Smooth muscle cell (in vitro differentiated cells): ENCODE data around the gene POLN. TPM values are rescaled to one million over a fixed set of nuclear protein-coding genes. Genes with fewer than 3 reads are reported as not detected.

Source experiments
- DNase-seq: peaks from one replicate; lab custom pipeline; 2025; ENCODE audit not compliant: unreplicated experiment; lab: John Stamatoyannopoulos, UW
- H2AFZ ChIP-seq: fragments of 200-600 bp; sonication (generic); 2 replicates; pipeline ENCODE4 v1.6.0; 2016; ENCODE audit warnings: antibody characterized with exemption, low read depth, mild to moderate bottlenecking
- H3F3A ChIP-seq: fragments of 200-600 bp; sonication (generic); 2 replicates; pipeline ENCODE4 v1.6.0; 2017; ENCODE audit warnings: antibody characterized with exemption, low read depth
- H3K27ac ChIP-seq: fragments of 200-600 bp; sonication (generic); 2 replicates; pipeline ENCODE4 v1.5.1; 2016; ENCODE audit warnings: low read depth, mild to moderate bottlenecking
- H3K27me3 ChIP-seq: fragments of 200-600 bp; sonication (generic); 2 replicates; pipeline ENCODE4 v1.6.1; 2016; ENCODE audit warnings: low read depth, mild to moderate bottlenecking
- H3K36me3 ChIP-seq: fragments of 200-600 bp; sonication (generic); 2 replicates; pipeline ENCODE4 v1.5.1; 2016; ENCODE audit warnings: low read depth
- H3K4me1 ChIP-seq: fragments of 200-600 bp; sonication (generic); 2 replicates; pipeline ENCODE4 v1.5.1; 2016; ENCODE audit warnings: low read depth
- H3K4me2 ChIP-seq: fragments of 200-600 bp; sonication (generic); 2 replicates; pipeline ENCODE4 v1.6.0; 2016; ENCODE audit warnings: mild to moderate bottlenecking
- H3K4me3 ChIP-seq: fragments of 200-600 bp; sonication (generic); 2 replicates; pipeline ENCODE4 v1.5.1; 2016; ENCODE audit warnings: mild to moderate bottlenecking
- H3K79me2 ChIP-seq: fragments of 200-600 bp; sonication (generic); 2 replicates; pipeline ENCODE4 v1.6.0; 2016; ENCODE audit warnings: low read depth, mild to moderate bottlenecking
- H3K9ac ChIP-seq: fragments of 200-600 bp; sonication (generic); 2 replicates; pipeline ENCODE4 v1.6.0; 2016; ENCODE audit warnings: low read depth
- H3K9me3 ChIP-seq: fragments of 200-600 bp; sonication (generic); replicated peaks from 2 replicates; pipeline ENCODE4 v1.5.1; 2016; ENCODE audit warnings: low read depth
- H4K20me1 ChIP-seq: fragments of 200-600 bp; sonication (generic); 2 replicates; pipeline ENCODE4 v1.6.0; 2016; ENCODE audit warnings: low read depth
- CTCF ChIP-seq: fragments of 200-600 bp; sonication (generic); IDR thresholded peaks from 2 replicates; pipeline ENCODE4 v1.5.1; 2017; ENCODE audit warnings: borderline replicate concordance, mild to moderate bottlenecking, antibody characterized with exemption; ENCODE audit not compliant: insufficient read depth, poor library complexity, severe bottlenecking
- WGBS: methylation state at CpG from one replicate; pipeline ENCODE4 v1.1.7; 2016; ENCODE audit warnings: low lambda C conversion rate; 5-methylcytosine and 5-hydroxymethylcytosine counted together
- polyA plus RNA-seq: library from polyadenylated mRNA; unstranded; fragments of >200 nt; fragmentation: Nextera tagmentation; extraction: Ambion mirVana; gene quantifications from 2 replicates; pipeline ENCODE4 v1.2.1, GENCODE V29; 2016
- total RNA-seq: library from RNA; depleted of rRNA; stranded (reverse); fragments of >200 nt; gene quantifications from 2 replicates; pipeline ENCODE4 v1.2.3, GENCODE V29; 2014

Gene POLN
- total and polyA plus RNA-seq, 2 experiments from 2014 or later: 0.35 to 3.0 TPM

DNA sequence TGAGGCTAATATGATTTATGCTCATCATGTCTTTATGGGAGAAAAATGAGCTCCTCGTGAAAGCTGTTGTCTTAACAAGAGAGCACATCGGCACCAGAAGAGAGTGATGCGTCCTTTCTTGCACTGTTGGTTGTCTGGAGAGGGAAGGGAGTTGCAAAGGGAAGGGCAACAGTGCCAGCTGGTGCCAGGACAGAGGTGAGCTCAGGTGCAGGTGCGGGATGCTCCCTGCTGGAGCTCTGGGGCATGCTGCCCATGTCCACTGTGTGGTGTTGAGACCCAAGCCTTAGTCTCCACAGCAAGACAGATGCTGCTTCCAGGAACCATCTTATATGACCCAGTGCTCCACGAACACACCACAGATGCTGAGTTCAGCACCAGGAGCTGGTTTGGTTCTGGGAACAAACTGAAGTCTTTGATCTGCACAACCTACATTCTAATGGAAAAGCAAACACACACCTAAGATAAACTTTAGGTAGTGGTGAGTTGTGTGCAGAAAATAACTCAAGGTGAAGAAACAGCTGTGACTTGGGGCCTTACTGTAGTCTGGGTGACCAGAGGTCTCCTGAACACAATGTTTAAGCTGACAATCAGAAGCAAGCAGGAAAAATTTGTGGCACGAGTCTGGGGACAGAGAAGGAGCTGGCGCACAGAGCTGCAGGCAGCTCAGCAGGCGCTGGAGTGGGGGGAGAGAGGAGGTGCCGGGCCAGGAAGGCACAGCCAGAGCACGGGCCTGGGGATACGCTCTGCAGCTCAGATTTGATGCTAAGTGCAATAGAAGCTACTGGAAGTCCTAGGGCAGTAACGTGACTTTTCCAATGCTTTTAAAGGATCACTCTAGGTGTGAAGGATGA lies 73.2 kb downstream of the POLN start:
- no peak for DNase-seq
- Histone ChIP-seq H4K20me1 (no peaks in the 10 kb centered on the region), H3K36me3 (no peaks in the 10 kb centered on the region), H3K79me2 (no peaks in the 10 kb centered on the region), H3K4me3 (no peak overlapping the region), H3K9me3 (no peaks in the 10 kb centered on the region), H2AFZ (no peak overlapping the region), H3K9ac (no peak overlapping the region), H3K27ac (no peak overlapping the region), H3K27me3 (no peaks in the 10 kb centered on the region), H3K4me1 (no peaks in the 10 kb centered on the region), H3K4me2 (no peak overlapping the region), H3F3A (no peaks in the 10 kb centered on the region)
- WGBS: 91% methylated on average over 12 of the region's 12 CpGs
- no peak for TF ChIP-seq CTCF

DNA sequence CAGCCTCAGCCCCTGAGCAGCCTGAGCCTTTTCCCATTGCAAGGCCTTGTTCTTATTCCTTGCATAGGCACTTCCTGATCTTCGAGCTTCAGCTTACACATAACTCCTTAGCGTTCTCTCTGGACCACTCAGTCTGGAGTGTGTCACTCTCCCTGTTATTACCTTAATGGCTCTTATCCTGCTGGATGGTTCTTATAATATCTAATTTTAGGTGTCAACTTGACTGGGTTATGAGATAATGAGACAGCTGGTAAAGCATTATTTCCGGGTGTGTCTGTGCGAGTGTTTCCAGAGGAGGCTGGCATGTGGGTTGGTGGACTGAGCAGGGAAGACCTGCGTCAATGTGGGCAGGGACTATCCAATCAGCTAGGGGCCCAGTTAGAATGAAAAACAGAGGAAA lies 75.7 kb downstream of the POLN start:
- Histone ChIP-seq H3K9ac (no peak overlapping the region), H3K4me3 (no peak overlapping the region), H3K36me3 (no peaks in the 10 kb centered on the region), H3K27ac (no peak overlapping the region), H2AFZ (no peak overlapping the region), H4K20me1 (no peaks in the 10 kb centered on the region), H3K4me1 (no peaks in the 10 kb centered on the region), H3F3A (no peaks in the 10 kb centered on the region), H3K27me3 (no peaks in the 10 kb centered on the region), H3K9me3 (no peaks in the 10 kb centered on the region), H3K4me2 (no peak overlapping the region), H3K79me2 (no peaks in the 10 kb centered on the region)
- WGBS: 83% methylated on average over 5 of the region's 5 CpGs
- no peak for DNase-seq
- no peak for TF ChIP-seq CTCF

GRCh38 chr4:2165391-2165790 lies 76.5 kb downstream of the POLN start:
- Histone ChIP-seq H3K79me2 (no peaks in the 10 kb centered on the region), H2AFZ (no peak overlapping the region), H3K36me3 (no peaks in the 10 kb centered on the region), H3K27me3 (no peaks in the 10 kb centered on the region), H4K20me1 (no peaks in the 10 kb centered on the region), H3K4me3 (no peak overlapping the region), H3K27ac (no peak overlapping the region), H3K4me1 (no peaks in the 10 kb centered on the region), H3K9ac (no peak overlapping the region), H3F3A (no peaks in the 10 kb centered on the region), H3K9me3 (no peaks in the 10 kb centered on the region), H3K4me2 (no peak overlapping the region)
- no peak for TF ChIP-seq CTCF
- 87% methylated on average over 7 of the region's 7 CpGs for WGBS
- DNase-seq: no peak
